Astrocyte (in vitro differentiated cells and primary cell): ENCODE results near the gene C1QTNF1. TPM values are rescaled to one million over a fixed set of nuclear protein-coding genes. Genes with fewer than 3 reads are reported as not detected.

ENCODE experiments used
- DNase-seq: peaks from one replicate; pipeline ENCODE4 v3.0.0-alpha.2; 2010; ENCODE audit warnings: low read depth
- FAIRE-seq: peaks from 2 replicates; lab custom pipeline; 2011; peaks lifted over from hg19 to GRCh38; lab: Jason Lieb, UNC
- H2AFZ ChIP-seq: 2 replicates; pipeline ENCODE4 v1.6.0; 2012; ENCODE audit warnings: low read depth, low read length, inconsistent platforms
- H3K27ac ChIP-seq: 2 replicates; pipeline ENCODE4 v1.5.1; 2011; ENCODE audit warnings: low read depth, low read length, inconsistent platforms
- H3K27me3 ChIP-seq: 2 replicates; pipeline ENCODE4 v1.6.0; 2011; ENCODE audit warnings: low read length, inconsistent platforms; ENCODE audit not compliant: insufficient read depth
- H3K36me3 ChIP-seq: 2 replicates; pipeline ENCODE4 v1.5.1; 2011; ENCODE audit warnings: low read length, inconsistent platforms; ENCODE audit not compliant: insufficient read depth
- H3K4me1 ChIP-seq: 2 replicates; pipeline ENCODE4 v1.5.1; 2011; ENCODE audit warnings: low read length, inconsistent platforms; ENCODE audit not compliant: insufficient read depth
- H3K4me2 ChIP-seq: 2 replicates; pipeline ENCODE4 v1.6.0; 2012; ENCODE audit warnings: low read length, inconsistent platforms
- H3K4me3 ChIP-seq: 2 replicates; pipeline ENCODE4 v1.5.1; 2011; ENCODE audit warnings: low read depth, mild to moderate bottlenecking, low read length, inconsistent platforms; ENCODE audit not compliant: insufficient read depth
- H3K79me2 ChIP-seq: 2 replicates; pipeline ENCODE4 v1.6.0; 2012; ENCODE audit warnings: mild to moderate bottlenecking, low read length, inconsistent platforms; ENCODE audit not compliant: insufficient read depth
- H3K9ac ChIP-seq: 2 replicates; pipeline ENCODE4 v1.6.0; 2012; ENCODE audit warnings: mild to moderate bottlenecking, low read length, inconsistent platforms
- H3K9me3 ChIP-seq: 2 replicates; pipeline ENCODE4 v1.5.1; 2012; ENCODE audit warnings: low read depth, mild to moderate bottlenecking, low read length, inconsistent platforms; ENCODE audit not compliant: insufficient read depth
- H4K20me1 ChIP-seq: 2 replicates; pipeline ENCODE4 v1.6.0; 2012; ENCODE audit warnings: low read length, inconsistent platforms; ENCODE audit not compliant: insufficient read depth
- H3K27ac Mint-ChIP-seq: one replicate; pipeline ENCODE4 v1.8.0; 2021; ENCODE audit warnings: mild to moderate bottlenecking, mixed read lengths; ENCODE audit not compliant: unreplicated experiment
- H3K27me3 Mint-ChIP-seq: one replicate; pipeline ENCODE4 v1.8.0; 2021; ENCODE audit warnings: low read depth, mixed read lengths; ENCODE audit not compliant: unreplicated experiment
- H3K36me3 Mint-ChIP-seq: one replicate; pipeline ENCODE4 v1.8.0; 2021; ENCODE audit warnings: low read depth, mixed read lengths; ENCODE audit not compliant: unreplicated experiment
- H3K4me1 Mint-ChIP-seq: one replicate; pipeline ENCODE4 v1.8.0; 2021; ENCODE audit warnings: low read depth, mixed read lengths; ENCODE audit not compliant: unreplicated experiment
- H3K4me3 Mint-ChIP-seq: one replicate; pipeline ENCODE4 v1.8.0; 2021; ENCODE audit warnings: mild to moderate bottlenecking, moderate library complexity, mixed read lengths; ENCODE audit not compliant: unreplicated experiment
- H3K9me3 Mint-ChIP-seq: one replicate; pipeline ENCODE4 v1.8.0; 2021; ENCODE audit warnings: mild to moderate bottlenecking, mixed read lengths; ENCODE audit not compliant: unreplicated experiment
- EZH2 ChIP-seq: IDR thresholded peaks from 2 replicates; pipeline ENCODE4 v1.6.1; 2012; ENCODE audit warnings: mild to moderate bottlenecking, low read length, inconsistent platforms; ENCODE audit not compliant: insufficient read depth
- total RNA-seq: library from RNA; stranded (reverse); gene quantifications from 2 replicates; pipeline ENCODE4 v1.2.1, GENCODE V29; 2021
- TF ChIP-seq, protein P1 (sequence below): IDR thresholded peaks from 2 replicates; pipeline ENCODE4 v1.5.1; 2011; ENCODE audit warnings: low read depth, mild to moderate bottlenecking, inconsistent platforms, low read length, moderate library complexity; ENCODE audit not compliant: insufficient read depth

C1QTNF1 gene
- total RNA-seq, 1 donor from 2014 or later = 2.2 TPM

GRCh38 chr17:78991906-78992532 is 31.9 kb upstream of the C1QTNF1 start:
- H3K36me3 Mint-ChIP-seq = peaks cover 18% of the 10 kb centered on the region
- FAIRE-seq (no peak), DNase-seq (no peak)
- H3K9me3 Mint-ChIP-seq = no peaks in the 10 kb centered on the region
- H3K4me3 Mint-ChIP-seq = no peak overlapping the region
- no peak overlapping the region for H3K27ac Mint-ChIP-seq
- no peak overlapping the region for H3K9ac ChIP-seq
- H3K79me2 ChIP-seq = peaks cover 7% of the 10 kb centered on the region
- H4K20me1 ChIP-seq = peaks cover 54% of the 10 kb centered on the region
- no peaks in the 10 kb centered on the region for H3K9me3 ChIP-seq
- no peaks in the 10 kb centered on the region for H3K27me3 ChIP-seq
- H3K27ac ChIP-seq = no peak overlapping the region
- H3K27me3 Mint-ChIP-seq = no peaks in the 10 kb centered on the region
- H3K4me3 ChIP-seq = no peak overlapping the region
- no peak overlapping the region for H3K4me2 ChIP-seq
- peaks cover 12% of the 10 kb centered on the region for H3K36me3 ChIP-seq
- peaks cover 5% of the 10 kb centered on the region for H3K4me1 ChIP-seq
- H2AFZ ChIP-seq = no peak overlapping the region
- H3K4me1 Mint-ChIP-seq = peaks cover under 1% of the 10 kb centered on the region
- TF ChIP-seq, protein P1, sequence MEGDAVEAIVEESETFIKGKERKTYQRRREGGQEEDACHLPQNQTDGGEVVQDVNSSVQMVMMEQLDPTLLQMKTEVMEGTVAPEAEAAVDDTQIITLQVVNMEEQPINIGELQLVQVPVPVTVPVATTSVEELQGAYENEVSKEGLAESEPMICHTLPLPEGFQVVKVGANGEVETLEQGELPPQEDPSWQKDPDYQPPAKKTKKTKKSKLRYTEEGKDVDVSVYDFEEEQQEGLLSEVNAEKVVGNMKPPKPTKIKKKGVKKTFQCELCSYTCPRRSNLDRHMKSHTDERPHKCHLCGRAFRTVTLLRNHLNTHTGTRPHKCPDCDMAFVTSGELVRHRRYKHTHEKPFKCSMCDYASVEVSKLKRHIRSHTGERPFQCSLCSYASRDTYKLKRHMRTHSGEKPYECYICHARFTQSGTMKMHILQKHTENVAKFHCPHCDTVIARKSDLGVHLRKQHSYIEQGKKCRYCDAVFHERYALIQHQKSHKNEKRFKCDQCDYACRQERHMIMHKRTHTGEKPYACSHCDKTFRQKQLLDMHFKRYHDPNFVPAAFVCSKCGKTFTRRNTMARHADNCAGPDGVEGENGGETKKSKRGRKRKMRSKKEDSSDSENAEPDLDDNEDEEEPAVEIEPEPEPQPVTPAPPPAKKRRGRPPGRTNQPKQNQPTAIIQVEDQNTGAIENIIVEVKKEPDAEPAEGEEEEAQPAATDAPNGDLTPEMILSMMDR = no peak
- no peak for TF ChIP-seq EZH2

GRCh38 chr17:78992542-78993212 is 31.3 kb upstream of the C1QTNF1 start:
- no peaks in the 10 kb centered on the region for H3K4me1 Mint-ChIP-seq
- peaks cover 19% of the 10 kb centered on the region for H3K36me3 Mint-ChIP-seq
- peaks cover 12% of the 10 kb centered on the region for H3K36me3 ChIP-seq
- H3K79me2 ChIP-seq = peaks cover 8% of the 10 kb centered on the region
- no peak for FAIRE-seq
- H3K9me3 Mint-ChIP-seq = no peaks in the 10 kb centered on the region
- no peak overlapping the region for H3K4me3 Mint-ChIP-seq
- H3K27ac Mint-ChIP-seq = no peak overlapping the region
- DNase-seq = no peak
- no peak overlapping the region for H2AFZ ChIP-seq
- H4K20me1 ChIP-seq = peaks cover 57% of the 10 kb centered on the region
- no peak overlapping the region for H3K4me3 ChIP-seq
- no peak overlapping the region for H3K27ac ChIP-seq
- TF ChIP-seq, protein P1 = no peak
- no peak for TF ChIP-seq EZH2
- no peak overlapping the region for H3K4me2 ChIP-seq
- no peak overlapping the region for H3K9ac ChIP-seq
- H3K27me3 ChIP-seq = no peaks in the 10 kb centered on the region
- H3K9me3 ChIP-seq = no peaks in the 10 kb centered on the region
- peaks cover 2% of the 10 kb centered on the region for H3K4me1 ChIP-seq
- no peaks in the 10 kb centered on the region for H3K27me3 Mint-ChIP-seq
